Measurements from ENCODE around the gene BPIFB6.

The BPIFB6 gene

DNA sequence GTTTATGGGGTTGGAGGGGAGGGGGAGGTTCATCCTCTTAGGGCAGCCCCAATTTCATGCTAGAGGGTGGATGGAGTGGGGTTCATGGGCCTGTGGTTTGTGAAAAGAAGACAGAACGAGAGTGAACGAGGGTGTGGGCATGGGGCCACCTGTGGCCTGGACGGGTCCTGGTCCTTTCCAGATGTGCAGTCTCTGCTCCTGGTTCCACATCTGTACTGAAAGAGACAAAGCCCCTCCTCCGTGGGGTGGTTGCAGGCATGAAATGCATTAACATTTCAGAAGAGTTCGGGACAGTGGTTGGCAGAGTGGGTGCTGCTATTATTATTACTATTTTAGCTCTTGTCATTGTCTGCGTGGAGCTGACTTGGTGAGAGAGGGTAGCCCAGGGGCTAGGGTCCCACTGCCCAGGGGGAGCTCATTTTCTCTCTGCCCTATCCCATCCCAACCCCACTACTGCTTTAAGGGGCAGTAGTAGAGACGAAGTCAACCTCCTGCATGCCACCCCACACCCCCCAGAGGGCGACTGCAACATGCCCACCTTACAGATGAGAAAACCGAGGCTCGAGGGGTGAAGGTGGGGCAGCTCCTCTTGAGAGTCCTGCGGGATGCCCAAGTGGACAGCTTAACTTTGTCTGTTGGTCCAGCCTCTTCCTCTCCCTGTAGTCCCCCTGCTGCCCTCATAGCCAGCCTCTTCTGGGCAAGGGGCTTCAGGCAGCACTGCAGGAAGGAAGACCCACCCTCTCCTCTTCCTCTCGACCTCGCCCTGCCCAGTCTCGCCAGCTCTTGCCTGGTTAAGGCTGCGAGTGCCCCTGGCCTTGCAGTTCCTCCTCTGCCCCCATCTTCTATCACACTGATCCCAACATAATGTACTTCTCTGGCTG, 15.5 kb upstream of the BPIFB6 start:
- TF ChIP-seq, protein P1, sequence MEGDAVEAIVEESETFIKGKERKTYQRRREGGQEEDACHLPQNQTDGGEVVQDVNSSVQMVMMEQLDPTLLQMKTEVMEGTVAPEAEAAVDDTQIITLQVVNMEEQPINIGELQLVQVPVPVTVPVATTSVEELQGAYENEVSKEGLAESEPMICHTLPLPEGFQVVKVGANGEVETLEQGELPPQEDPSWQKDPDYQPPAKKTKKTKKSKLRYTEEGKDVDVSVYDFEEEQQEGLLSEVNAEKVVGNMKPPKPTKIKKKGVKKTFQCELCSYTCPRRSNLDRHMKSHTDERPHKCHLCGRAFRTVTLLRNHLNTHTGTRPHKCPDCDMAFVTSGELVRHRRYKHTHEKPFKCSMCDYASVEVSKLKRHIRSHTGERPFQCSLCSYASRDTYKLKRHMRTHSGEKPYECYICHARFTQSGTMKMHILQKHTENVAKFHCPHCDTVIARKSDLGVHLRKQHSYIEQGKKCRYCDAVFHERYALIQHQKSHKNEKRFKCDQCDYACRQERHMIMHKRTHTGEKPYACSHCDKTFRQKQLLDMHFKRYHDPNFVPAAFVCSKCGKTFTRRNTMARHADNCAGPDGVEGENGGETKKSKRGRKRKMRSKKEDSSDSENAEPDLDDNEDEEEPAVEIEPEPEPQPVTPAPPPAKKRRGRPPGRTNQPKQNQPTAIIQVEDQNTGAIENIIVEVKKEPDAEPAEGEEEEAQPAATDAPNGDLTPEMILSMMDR (IDR thresholded peaks at IDR 0.05), result no peak

DNA sequence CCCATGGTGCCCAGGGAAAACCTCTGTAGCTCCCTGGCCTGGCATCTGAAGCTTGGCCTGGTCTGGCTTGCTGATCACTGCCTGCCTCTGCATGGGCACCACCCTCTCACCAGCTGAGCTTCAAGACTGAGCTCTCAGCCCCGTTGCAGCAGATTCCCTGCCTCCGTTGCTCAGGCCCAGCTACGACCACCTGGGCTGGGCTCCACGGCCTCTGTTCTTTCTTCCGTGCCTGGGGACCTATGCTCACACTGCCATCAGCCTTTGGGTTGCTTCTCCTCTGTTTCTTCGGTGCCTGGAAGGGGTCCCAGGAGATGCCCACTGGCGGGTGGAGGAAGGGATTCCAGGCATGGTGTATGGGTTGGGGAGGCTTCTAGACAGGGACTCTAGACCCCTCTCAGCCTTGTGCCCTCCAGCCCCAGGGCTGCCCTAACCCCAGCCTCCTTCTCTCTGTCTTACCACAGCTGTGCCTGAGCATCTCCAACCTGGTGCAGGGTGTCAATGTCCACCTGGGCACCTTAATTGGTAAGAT, 14.8 kb upstream of the BPIFB6 start:
- TF ChIP-seq, protein P1 (IDR thresholded peaks at IDR 0.05), result no peak

DNA sequence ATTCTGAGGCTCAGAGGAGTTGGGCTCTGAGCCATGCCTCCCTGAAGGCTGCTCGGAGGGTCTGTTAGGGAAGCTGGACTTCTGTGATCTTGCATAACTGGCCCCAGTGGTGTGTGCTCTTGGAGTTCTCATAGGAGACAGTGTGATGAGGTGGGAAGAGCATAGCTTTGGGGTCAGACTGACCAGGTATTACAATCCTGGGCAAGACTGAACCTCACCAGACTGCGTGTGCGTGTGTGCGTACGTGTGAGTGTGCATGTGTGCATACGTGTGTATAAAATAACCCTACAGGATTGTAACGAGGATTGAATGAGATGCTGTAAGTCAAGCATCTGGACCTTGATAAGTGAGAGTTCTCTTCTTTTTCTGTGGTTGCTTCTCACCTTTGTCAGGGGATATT, 13.9 kb upstream of the BPIFB6 start:
- TF ChIP-seq, protein P1 (IDR thresholded peaks at IDR 0.05), result no peak

DNA sequence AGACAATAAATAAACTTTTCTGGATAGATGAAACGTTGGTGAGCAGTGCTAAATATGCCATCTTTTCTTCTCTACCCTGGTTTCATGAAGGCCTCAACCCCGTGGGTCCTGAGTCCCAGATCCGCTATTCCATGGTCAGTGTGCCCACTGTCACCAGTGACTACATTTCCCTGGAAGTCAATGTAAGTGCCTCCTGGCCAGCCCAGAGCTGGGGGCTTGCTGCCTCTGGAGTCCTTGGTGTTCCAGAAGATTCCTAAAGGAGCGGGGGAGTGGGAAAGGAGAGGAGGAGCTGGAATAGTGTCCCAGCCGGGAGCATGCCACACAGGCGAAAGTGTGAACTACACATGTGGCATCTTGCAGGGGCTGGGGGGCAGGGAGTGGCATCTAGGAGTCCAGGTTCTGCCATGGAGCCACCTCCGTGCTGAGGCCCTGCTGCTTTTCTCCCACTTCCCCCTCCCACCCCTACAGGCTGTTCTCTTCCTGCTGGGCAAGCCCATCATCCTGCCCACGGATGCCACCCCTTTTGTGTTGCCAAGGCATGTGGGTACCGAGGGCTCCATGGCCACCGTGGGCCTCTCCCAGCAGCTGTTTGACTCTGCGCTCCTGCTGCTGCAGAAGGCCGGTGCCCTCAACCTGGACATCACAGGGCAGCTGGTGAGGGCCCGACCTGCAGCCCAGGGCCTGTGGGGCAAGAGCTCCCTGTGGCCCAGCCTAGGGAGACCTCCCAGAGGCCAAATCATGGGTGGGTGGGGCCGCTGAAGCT, 13.1 kb upstream of the BPIFB6 start:
- TF ChIP-seq, protein P1 (IDR thresholded peaks at IDR 0.05), result no peak

DNA sequence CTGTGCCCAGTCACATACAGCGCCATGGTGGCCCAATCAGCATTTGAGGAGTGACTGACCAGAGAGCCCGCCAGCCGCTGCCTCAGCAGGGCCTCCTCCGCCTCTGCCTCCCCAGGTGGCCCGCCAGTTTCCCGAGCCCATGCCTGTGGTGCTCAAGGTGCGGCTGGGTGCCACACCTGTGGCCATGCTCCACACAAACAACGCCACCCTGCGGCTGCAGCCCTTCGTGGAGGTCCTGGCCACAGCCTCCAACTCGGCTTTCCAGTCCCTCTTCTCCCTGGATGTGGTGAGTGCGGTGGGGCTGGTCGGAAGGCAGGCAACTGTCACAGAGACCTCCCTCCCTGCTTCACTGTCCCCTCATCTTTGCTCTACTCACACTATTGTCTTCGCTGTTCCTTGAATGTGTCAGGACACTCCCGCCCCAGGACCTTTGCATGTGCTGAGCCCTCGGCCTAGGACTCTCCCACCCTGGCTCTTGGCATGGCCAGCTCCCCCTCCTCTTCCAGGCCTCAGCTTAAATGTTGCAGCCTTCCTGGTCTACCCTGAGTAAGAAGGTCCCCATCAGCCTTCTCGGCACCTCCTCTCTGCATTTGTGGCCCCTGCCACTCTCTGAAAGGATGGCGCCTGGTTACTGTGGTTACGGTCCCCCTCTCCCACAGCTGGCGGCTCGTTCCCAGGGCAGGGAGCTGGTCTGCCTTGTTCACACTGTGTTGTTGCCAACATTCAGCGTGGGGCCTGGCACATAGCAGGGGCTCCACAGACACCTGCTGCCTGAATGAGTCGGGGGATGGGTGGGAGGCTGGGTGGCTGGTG, 11.8 kb upstream of the BPIFB6 start:
- TF ChIP-seq, protein P1 (IDR thresholded peaks at IDR 0.05), result no peak

DNA sequence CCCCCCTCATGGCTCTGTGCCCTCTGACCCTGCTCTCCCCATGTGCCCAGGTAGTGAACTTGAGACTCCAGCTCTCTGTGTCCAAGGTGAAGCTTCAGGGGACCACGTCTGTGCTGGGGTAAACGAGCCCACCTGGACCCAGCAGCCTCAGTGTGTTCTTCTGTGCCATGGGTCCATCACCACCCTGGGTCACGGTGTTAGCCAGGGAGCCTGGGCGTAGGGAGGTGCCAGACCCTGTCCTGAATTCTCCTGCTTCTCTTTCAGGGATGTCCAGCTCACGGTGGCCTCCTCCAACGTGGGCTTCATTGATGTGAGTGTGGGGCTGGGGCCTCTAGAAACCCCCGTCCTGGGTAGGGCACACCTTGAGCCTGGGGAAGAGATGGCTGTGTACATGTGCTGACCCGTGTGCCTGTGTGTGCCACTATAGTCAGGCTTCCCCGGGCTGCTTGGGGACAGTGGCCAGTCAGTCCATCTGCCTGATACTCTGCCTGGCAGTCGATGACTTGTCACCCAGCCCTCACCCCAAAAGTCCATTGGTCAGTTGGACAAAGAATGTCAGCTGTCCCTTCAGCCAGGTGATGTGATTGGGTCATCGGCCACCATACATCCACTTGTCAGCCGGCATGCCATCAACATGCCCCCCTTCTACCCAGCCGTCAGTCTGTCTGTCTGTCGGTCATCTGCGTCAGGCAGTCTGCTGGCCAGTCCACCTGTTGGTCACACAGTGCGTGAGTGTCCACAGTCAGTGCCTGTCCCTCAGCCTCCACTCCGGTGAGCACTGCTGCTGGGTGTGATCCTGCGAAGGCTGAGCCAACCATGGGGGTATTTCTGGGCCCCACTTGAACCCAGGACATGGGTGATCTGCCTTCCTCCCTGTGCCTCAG, 10.9 kb upstream of the BPIFB6 start:
- TF ChIP-seq, protein P1 (IDR thresholded peaks at IDR 0.05), result no peak
